HepG2 (cell line): Measurements from ENCODE around the gene STRN3. TPM values are rescaled to one million over a fixed set of nuclear protein-coding genes. Genes with fewer than 3 reads are reported as not detected.

Experiments used
- ATAC-seq: fragments of 200-7000 bp; cut with Tn5 transposase; 3 replicates; pipeline ENCODE4 v1.9.1; 2020; ENCODE audit warnings: mild to moderate bottlenecking, moderate library complexity
- BruUV-seq: library from RNA; stranded (reverse); fragments of 400-500 nt; replicated peaks from 2 replicates; lab custom pipeline; 2021; lab: Mats Ljungman, UMichigan
- CTCF ChIA-PET: fragments of 300-600 bp; formaldehyde crosslinking; extraction: SDS; loops from one replicate; lab custom pipeline; 2021; ENCODE audit warnings: low total read pairs, inconsistent platforms, low intra/inter-chr PET ratio; lab: Yijun Ruan, JAX
- POLR2A ChIA-PET: fragments of 350-600 bp; sonication (Branson Sonifier 250); formaldehyde crosslinking; loops from one replicate; lab custom pipeline; 2020; ENCODE audit warnings: antibody characterized with exemption, inconsistent platforms; lab: Yijun Ruan, JAX
- DNase-seq: peaks from one replicate; pipeline ENCODE4 v3.0.0-alpha.2; 2015; ENCODE audit warnings: low spot score
- FAIRE-seq: peaks from 3 replicates; lab custom pipeline; 2011; peaks lifted over from hg19 to GRCh38; lab: Jason Lieb, UNC
- H2AFZ ChIP-seq: one replicate; pipeline ENCODE4 v1.6.1; 2011; ENCODE audit warnings: low read length, inconsistent platforms
- H3K27ac ChIP-seq: fragments of 300-600 bp; 3 replicates; pipeline ENCODE4 v1.8.0; 2011; ENCODE audit warnings: mixed run types, mild to moderate bottlenecking, mixed read lengths, low read length, inconsistent platforms; ENCODE audit not compliant: insufficient read depth; ENCODE audit errors: extremely low read length
- H3K27me3 ChIP-seq, 2 experiments: fragments of 200-600 bp in 1 of 2; 2 replicates in 1 of 2; 3 replicates in 1 of 2; pipeline versions ENCODE4 v1.6.0 to v1.8.0; 2011; ENCODE audit warnings: low read length in 2 of 2, mild to moderate bottlenecking in 2 of 2, moderate library complexity in 2 of 2, inconsistent platforms in 1 of 2; ENCODE audit not compliant: insufficient read depth in 2 of 2, control insufficient read depth in 1 of 2
- H3K36me3 ChIP-seq, 2 experiments: fragments of 200-600 bp in 1 of 2; replicated peaks in 1 of 2; 2 replicates in 1 of 2; 3 replicates in 1 of 2; pipeline versions ENCODE4 v1.5.1 to v1.8.0; 2011; ENCODE audit warnings: low read length in 2 of 2, inconsistent platforms in 1 of 2; ENCODE audit not compliant: insufficient read depth in 2 of 2, control insufficient read depth in 1 of 2
- H3K4me1 ChIP-seq: 2 replicates; pipeline ENCODE4 v1.5.1; 2012; ENCODE audit warnings: low read length, inconsistent platforms; ENCODE audit not compliant: insufficient read depth
- H3K4me2 ChIP-seq: 2 replicates; pipeline ENCODE4 v1.6.0; 2011; ENCODE audit warnings: low read depth, low read length, inconsistent platforms
- H3K4me3 ChIP-seq, 3 experiments: fragments of 200-600 bp in 1 of 3; sonication (generic), shearing (Covaris generic) in 1 of 3; replicated peaks in 1 of 3; 2 replicates each; pipeline ENCODE4 v1.5.1; 2011 to 2016; ENCODE audit warnings: low read length in 3 of 3, inconsistent platforms in 2 of 3, low read depth in 2 of 3, mild to moderate bottlenecking in 2 of 3, control low read depth in 1 of 3, mixed read lengths in 1 of 3; ENCODE audit not compliant: insufficient read depth in 1 of 3
- H3K79me2 ChIP-seq: one replicate; pipeline ENCODE4 v1.6.1; 2011; ENCODE audit warnings: low read length, inconsistent platforms; ENCODE audit not compliant: insufficient read depth
- H3K9ac ChIP-seq: 2 replicates; pipeline ENCODE4 v1.6.0; 2011; ENCODE audit warnings: mild to moderate bottlenecking, low read depth, low read length, inconsistent platforms; ENCODE audit not compliant: insufficient read depth
- H3K9me3 ChIP-seq: 2 replicates; pipeline ENCODE4 v1.5.1; 2012; ENCODE audit warnings: mild to moderate bottlenecking, low read length
- H4K20me1 ChIP-seq: 2 replicates; pipeline ENCODE4 v1.6.0; 2011; ENCODE audit warnings: inconsistent platforms, mild to moderate bottlenecking, low read length, moderate library complexity; ENCODE audit not compliant: insufficient read depth
- ADNP ChIP-seq: sonication (generic); formaldehyde crosslinking; IDR thresholded peaks from 2 replicates; pipeline ENCODE4 v1.4.0; 2020; ENCODE audit warnings: missing genetic modification reagents
- AHR ChIP-seq: IDR thresholded peaks from 2 replicates; pipeline ENCODE4 v1.6.1; 2018; ENCODE audit warnings: missing genetic modification reagents, missing compliant biosample characterization
- KDM5A ChIP-seq: fragments of 200-600 bp; sonication (generic); IDR thresholded peaks from 2 replicates; pipeline ENCODE4 v1.7.0; 2018; ENCODE audit warnings: antibody characterized with exemption, mild to moderate bottlenecking, low read length, borderline replicate concordance
- KLF12 ChIP-seq: sonication (generic); formaldehyde crosslinking; IDR thresholded peaks from 2 replicates; pipeline ENCODE4 v1.4.0; 2020; ENCODE audit warnings: missing genetic modification reagents, borderline replicate concordance
- NPAS2 ChIP-seq: sonication (generic); formaldehyde crosslinking; IDR thresholded peaks from 2 replicates; pipeline ENCODE4 v1.8.0; 2022; ENCODE audit warnings: mild to moderate bottlenecking, missing genetic modification reagents, borderline replicate concordance
- PPARG ChIP-seq: conservative IDR thresholded peaks from 2 replicates; pipeline ENCODE4 v1.6.1; 2016; ENCODE audit warnings: missing biosample characterization, missing genetic modification reagents
- RFX5 ChIP-seq: IDR thresholded peaks from 2 replicates; pipeline ENCODE4 v1.6.1; 2011; ENCODE audit warnings: low read depth, low read length, improper control_type of control experiment
- SOX13 ChIP-seq, 3 experiments: fragments of 450-650 bp in 1 of 3; sonication (generic) in 1 of 3; formaldehyde crosslinking in 1 of 3; IDR thresholded peaks in 2 of 3; conservative IDR thresholded peaks in 1 of 3; 2 replicates each; pipeline versions ENCODE4 v1.5.0 to v1.6.1; 2016 to 2020; ENCODE audit warnings: antibody characterized with exemption in 1 of 3, mild to moderate bottlenecking in 1 of 3, missing compliant biosample characterization in 1 of 3, missing genetic modification reagents in 1 of 3, moderate library complexity in 1 of 3
- TBP ChIP-seq: sonication (generic); formaldehyde crosslinking; IDR thresholded peaks from 2 replicates; pipeline ENCODE4 v1.5.0; 2020; ENCODE audit warnings: missing genetic modification reagents
- ZFP90 ChIP-seq: sonication (generic); formaldehyde crosslinking; IDR thresholded peaks from 2 replicates; pipeline ENCODE4 v1.8.0; 2022; ENCODE audit warnings: missing genetic modification reagents, mild to moderate bottlenecking, inconsistent platforms, borderline replicate concordance
- ZKSCAN1 ChIP-seq: fragments of 150-350 bp; IDR thresholded peaks from 2 replicates; pipeline ENCODE4 v1.6.1; 2014; ENCODE audit warnings: low read length
- ZNF292 ChIP-seq: sonication (generic); formaldehyde crosslinking; IDR thresholded peaks from 2 replicates; pipeline ENCODE4 v1.8.1; 2022; ENCODE audit warnings: mild to moderate bottlenecking, low read depth, missing genetic modification reagents, borderline replicate concordance
- ZNF3 ChIP-seq: IDR thresholded peaks from 2 replicates; pipeline ENCODE4 v1.7.0; 2017; ENCODE audit warnings: inconsistent platforms
- ZNF382 ChIP-seq: sonication (generic); formaldehyde crosslinking; IDR thresholded peaks from 2 replicates; pipeline ENCODE4 v1.5.0; 2020; ENCODE audit warnings: missing genetic modification reagents, mild to moderate bottlenecking, borderline replicate concordance
- ZNF430 ChIP-seq: sonication (generic); formaldehyde crosslinking; IDR thresholded peaks from 2 replicates; pipeline ENCODE4 v1.9.0; 2021; ENCODE audit warnings: mild to moderate bottlenecking, missing genetic modification reagents
- ZNF547 ChIP-seq: sonication (generic); formaldehyde crosslinking; IDR thresholded peaks from 2 replicates; pipeline ENCODE4 v1.5.1; 2020; ENCODE audit warnings: mild to moderate bottlenecking, missing genetic modification reagents
- ZNF644 ChIP-seq: IDR thresholded peaks from 2 replicates; pipeline ENCODE4 v1.6.1; 2016; ENCODE audit warnings: low read depth
- ZNF720 ChIP-seq: sonication (generic); formaldehyde crosslinking; IDR thresholded peaks from 2 replicates; pipeline ENCODE4 v1.4.0; 2020; ENCODE audit warnings: missing genetic modification reagents
- ZSCAN22 ChIP-seq: sonication (generic); formaldehyde crosslinking; IDR thresholded peaks from 2 replicates; pipeline ENCODE4 v1.4.0; 2020; ENCODE audit warnings: mild to moderate bottlenecking, missing genetic modification reagents
- ZSCAN31 ChIP-seq: sonication (generic); formaldehyde crosslinking; IDR thresholded peaks from 2 replicates; pipeline ENCODE4 v1.5.0; 2020; ENCODE audit warnings: low read depth, mild to moderate bottlenecking, missing genetic modification reagents
- WGBS: methylation state at CpG from one replicate; pipeline ENCODE4 v1.1.6; 2017; ENCODE audit warnings: low lambda C conversion rate; 5-methylcytosine and 5-hydroxymethylcytosine counted together
- in situ Hi-C: cut with HindIII; loops from 2 replicates; pipeline ENCODE4 v1.10.0; 2017; ENCODE audit warnings: low pct_unique_long_range_greater_than_20kb; ENCODE audit not compliant: extremely low pct_ligation_motif_present
- intact Hi-C: fragments of 100-400 bp; cut with micrococcal nuclease; formaldehyde crosslinking; loops from one replicate; pipeline ENCODE4 v1.10.0; 2022; ENCODE audit not compliant: unreplicated experiment
- polyA plus RNA-seq, 8 experiments: library from polyadenylated mRNA; depleted of rRNA in 3 of 8; stranded (reverse) in 7 of 8; unstranded in 1 of 8; fragments of >200 nt; fragmentation: Illumina TruSeq in 4 of 8; extraction: Trizol in 4 of 8; gene quantifications; 2 replicates each; pipeline versions ENCODE4 v1.2.1 to v1.2.3, GENCODE V29; 2011 to 2016; ENCODE audit warnings: low read depth in 4 of 8, missing spikeins in 1 of 8, mixed read lengths in 1 of 8; ENCODE audit not compliant: insufficient read depth in 1 of 8
- total RNA-seq, 5 experiments: library from RNA; depleted of rRNA; stranded (reverse); fragments of >200 nt; fragmentation: Illumina TruSeq; extraction: Trizol; gene quantifications; 2 replicates each; pipeline ENCODE4 v1.2.3, GENCODE V29; 2016; ENCODE audit warnings: low read depth in 1 of 5
- TF ChIP-seq, protein P1 (sequence below): IDR thresholded peaks from 2 replicates; pipeline ENCODE4 v1.6.1; 2016

Gene STRN3
- total and polyA plus RNA-seq, 2 of the 13 experiments (the other 11 are each of a cell fraction or from before 2014, with no cell fraction given) = 49.4 to 123 TPM

DNA sequence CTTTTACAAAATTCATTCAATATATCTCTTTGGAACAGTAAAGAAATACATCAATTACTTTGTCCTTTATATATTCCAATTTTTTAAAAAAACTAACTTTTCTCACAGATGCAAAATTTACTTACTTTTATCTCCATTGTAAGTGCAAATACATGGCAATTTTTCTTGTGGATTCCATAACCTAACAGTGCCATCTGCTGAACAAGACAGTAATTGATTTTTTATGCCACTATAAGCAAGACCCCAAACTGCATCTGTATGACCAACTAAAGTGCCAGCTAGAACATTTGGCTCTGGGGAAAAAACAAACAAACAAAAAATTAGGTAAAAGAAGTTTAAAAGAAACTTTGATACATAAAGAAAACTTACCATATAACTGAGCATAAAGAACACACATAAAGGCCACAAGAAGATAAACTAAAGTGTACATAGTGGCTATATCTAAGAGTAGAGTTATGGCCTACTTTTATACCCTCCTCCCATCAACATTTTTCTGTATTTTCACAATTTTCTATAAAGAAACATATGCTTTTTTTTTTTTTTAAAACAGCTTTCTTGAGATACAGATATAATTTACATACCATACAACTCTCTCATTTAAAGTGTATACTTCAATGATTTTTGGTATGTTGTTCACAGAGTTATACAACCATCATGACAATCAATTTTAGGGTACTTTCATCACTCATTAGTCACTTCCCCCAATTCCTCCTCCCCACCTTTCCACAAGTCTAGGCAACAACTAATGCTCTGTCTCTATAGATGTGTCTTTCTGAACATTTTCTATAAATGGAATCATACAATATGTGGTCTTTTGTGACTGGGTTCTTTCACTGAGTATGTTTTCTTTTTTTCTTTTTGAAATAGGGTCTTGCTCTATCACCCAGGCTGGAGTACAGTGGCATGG lies 119.2 kb downstream of the STRN3 start (continued):
- TF ChIP-seq KDM5A (0 out of 2 replicates have a peak, but pooled peaks have one; percentile 38), NPAS2 (CRISPR knock-in tag) (no peak), AHR (CRISPR knock-in tag) (no peak)

DNA sequence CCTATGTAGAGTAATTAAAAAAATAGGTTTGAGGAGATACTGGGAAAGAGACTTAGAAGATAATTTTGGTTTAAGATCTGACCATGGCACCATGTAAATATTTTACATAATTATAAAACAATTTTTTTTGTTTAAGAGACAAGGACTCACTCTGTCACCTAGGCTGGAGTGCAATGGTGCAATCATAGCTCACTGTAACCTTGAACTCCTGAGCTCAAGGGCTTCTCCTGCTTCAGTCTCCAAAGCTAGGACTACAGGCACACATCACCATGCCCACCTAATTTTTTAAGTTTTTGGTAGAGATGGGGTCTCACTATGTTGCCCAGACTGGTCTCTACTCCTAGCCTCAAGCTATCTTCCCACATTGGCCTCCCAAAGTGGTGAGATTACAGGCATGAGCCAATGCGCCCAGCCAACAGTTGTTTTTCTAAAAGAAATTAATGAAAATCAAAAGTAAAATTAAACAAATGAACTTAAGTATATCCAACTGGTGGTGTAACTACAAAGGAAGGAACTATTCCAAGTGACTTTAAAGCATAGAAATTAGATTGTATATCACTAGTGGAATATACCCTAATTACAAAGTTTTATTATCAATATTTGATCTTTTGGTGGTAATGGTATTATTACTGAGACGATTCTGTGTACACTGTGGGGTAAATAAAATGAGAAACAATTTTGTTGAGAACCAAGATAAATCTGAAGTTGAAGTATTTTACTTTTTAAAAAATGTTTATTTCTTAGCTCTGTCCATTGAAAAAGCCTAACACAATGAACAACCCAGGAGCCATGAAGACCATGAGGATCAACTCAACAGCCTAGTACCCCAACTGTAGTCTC lies 122.7 kb downstream of the STRN3 start:
- Histone ChIP-seq H3K4me3 (no peak overlapping the region), H3K9me3 (no peaks in the 10 kb centered on the region), H3K79me2 (no peaks in the 10 kb centered on the region), H3K27me3 (no peaks in the 10 kb centered on the region), H4K20me1 (no peaks in the 10 kb centered on the region; the same call in 1 of the 2 replicates), H3K4me1 (peaks cover 13% of the 10 kb centered on the region), H2AFZ (no peak overlapping the region), H3K27ac (peak overlapping the region; percentile 1), H3K9ac (no peak overlapping the region), H3K4me2 (no peak overlapping the region), H3K36me3 (peaks cover 23 to 81% of the 10 kb centered on the region in 2 experiments)
- ATAC-seq = peak; percentile 72
- FAIRE-seq = no peak
- intact Hi-C loops (no loop called here), in situ Hi-C loops (no loop called here)
- CTCF ChIA-PET = no interaction called here
- DNase-seq = peak; percentile 74
- no TSS peak for BruUV-seq
- POLR2A ChIA-PET = interaction anchor here (1.4 to 2.0 kb wide), 2 partner anchors 11 to 29 kb away, joined by 3 to 8 read pairs; partner anchors contain the start of gene COCH
- WGBS = 96% methylated on average over 2 of the region's 2 CpGs
- TF ChIP-seq PPARG (CRISPR knock-in tag) (no peak), ZKSCAN1 (no peak), ZNF430 (no peak), TBP (no peak), ZNF720 (CRISPR knock-in tag) (no peak), ZNF382 (CRISPR knock-in tag) (no peak), RFX5 (no peak), ZSCAN31 (no peak), ZNF3 (CRISPR knock-in tag) (no peak), SOX13 (IDR thresholded peaks at IDR 0.05) (no peak), SOX13 (CRISPR knock-in tag; conservative IDR thresholded peaks at IDR 0.05 in 1 of 2, IDR thresholded peaks at IDR 0.05 in 1 of 2) (peak in 1 of 2 experiments; percentile 62; a peak in 2 of 4 replicates), ADNP (CRISPR knock-in tag) (no peak; the same call in 1 of the 2 replicates), ZFP90 (no peak), ZSCAN22 (no peak), KLF12 (no peak), ZNF292 (CRISPR knock-in tag) (peak; percentile 29; the same call in 1 of the 2 replicates), ZNF547 (CRISPR knock-in tag) (no peak), ZNF644 (CRISPR knock-in tag) (peak; percentile 77)
- TF ChIP-seq, protein P1, sequence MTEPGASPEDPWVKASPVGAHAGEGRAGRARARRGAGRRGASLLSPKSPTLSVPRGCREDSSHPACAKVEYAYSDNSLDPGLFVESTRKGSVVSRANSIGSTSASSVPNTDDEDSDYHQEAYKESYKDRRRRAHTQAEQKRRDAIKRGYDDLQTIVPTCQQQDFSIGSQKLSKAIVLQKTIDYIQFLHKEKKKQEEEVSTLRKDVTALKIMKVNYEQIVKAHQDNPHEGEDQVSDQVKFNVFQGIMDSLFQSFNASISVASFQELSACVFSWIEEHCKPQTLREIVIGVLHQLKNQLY (CRISPR knock-in tag) = no peak
